ENCODE data around the gene ADAD2. TPM values are rescaled to one million over a fixed set of nuclear protein-coding genes. Genes with fewer than 3 reads are reported as not detected.

Gene ADAD2
- total RNA-seq, 2 experiments from 2014 or later, result not detected

- Histone ChIP-seq H3K4me3 (ENCODE audit: low read depth, low read length, poor library complexity, severe bottlenecking) (no peak overlapping the region), H3K4me1 (ENCODE audit: insufficient read depth, low read length, poor library complexity, severe bottlenecking) (no peaks in the 10 kb centered on the region), H3K27ac (ENCODE audit: low read depth, low read length, poor library complexity, severe bottlenecking) (no peak overlapping the region), H4K20me1 (ENCODE audit: insufficient read depth, low read length) (no peaks in the 10 kb centered on the region), H3K9me2 (ENCODE audit: insufficient read depth, low read length) (no peaks in the 10 kb centered on the region), H2AFZ (ENCODE audit: low read length) (no peak overlapping the region), H3K79me2 (ENCODE audit: insufficient read depth, low read depth, low read length) (no peaks in the 10 kb centered on the region), H3K9me3 (ENCODE audit: low read length) (no peaks in the 10 kb centered on the region), H3K4me2 (ENCODE audit: low read length) (no peak overlapping the region), H3K36me3 (ENCODE audit: insufficient read depth, low read length) (no peaks in the 10 kb centered on the region)
- ChIA-PET CTCF (ENCODE audit: unreplicated experiment) (no interaction called here), POLR2A (no interaction called here)
- DNase-seq (ENCODE audit: low spot score), result no peak
- intact Hi-C loops (cut with micrococcal nuclease; ENCODE audit: unreplicated experiment), result no loop called here
- BruUV-seq (replicated peaks), result no TSS peak
- TF ChIP-seq EZH2phosphoT487 (IDR thresholded peaks at IDR 0.05; ENCODE audit: borderline replicate concordance, low read depth, low read length), result no peak
- TF ChIP-seq, protein P1, sequence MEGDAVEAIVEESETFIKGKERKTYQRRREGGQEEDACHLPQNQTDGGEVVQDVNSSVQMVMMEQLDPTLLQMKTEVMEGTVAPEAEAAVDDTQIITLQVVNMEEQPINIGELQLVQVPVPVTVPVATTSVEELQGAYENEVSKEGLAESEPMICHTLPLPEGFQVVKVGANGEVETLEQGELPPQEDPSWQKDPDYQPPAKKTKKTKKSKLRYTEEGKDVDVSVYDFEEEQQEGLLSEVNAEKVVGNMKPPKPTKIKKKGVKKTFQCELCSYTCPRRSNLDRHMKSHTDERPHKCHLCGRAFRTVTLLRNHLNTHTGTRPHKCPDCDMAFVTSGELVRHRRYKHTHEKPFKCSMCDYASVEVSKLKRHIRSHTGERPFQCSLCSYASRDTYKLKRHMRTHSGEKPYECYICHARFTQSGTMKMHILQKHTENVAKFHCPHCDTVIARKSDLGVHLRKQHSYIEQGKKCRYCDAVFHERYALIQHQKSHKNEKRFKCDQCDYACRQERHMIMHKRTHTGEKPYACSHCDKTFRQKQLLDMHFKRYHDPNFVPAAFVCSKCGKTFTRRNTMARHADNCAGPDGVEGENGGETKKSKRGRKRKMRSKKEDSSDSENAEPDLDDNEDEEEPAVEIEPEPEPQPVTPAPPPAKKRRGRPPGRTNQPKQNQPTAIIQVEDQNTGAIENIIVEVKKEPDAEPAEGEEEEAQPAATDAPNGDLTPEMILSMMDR (conservative IDR thresholded peaks at IDR 0.05; ENCODE audit: low read length), result no peak
Observed at GRCh38 chr16:84212154-84212553, 21.2 kb downstream of the ADAD2 start.

GRCh38 chr16:84212631-84213030 lies 21.7 kb downstream of the ADAD2 start:
- H3K36me3 ChIP-seq (ENCODE audit: insufficient read depth, low read length), result no peaks in the 10 kb centered on the region

DNA sequence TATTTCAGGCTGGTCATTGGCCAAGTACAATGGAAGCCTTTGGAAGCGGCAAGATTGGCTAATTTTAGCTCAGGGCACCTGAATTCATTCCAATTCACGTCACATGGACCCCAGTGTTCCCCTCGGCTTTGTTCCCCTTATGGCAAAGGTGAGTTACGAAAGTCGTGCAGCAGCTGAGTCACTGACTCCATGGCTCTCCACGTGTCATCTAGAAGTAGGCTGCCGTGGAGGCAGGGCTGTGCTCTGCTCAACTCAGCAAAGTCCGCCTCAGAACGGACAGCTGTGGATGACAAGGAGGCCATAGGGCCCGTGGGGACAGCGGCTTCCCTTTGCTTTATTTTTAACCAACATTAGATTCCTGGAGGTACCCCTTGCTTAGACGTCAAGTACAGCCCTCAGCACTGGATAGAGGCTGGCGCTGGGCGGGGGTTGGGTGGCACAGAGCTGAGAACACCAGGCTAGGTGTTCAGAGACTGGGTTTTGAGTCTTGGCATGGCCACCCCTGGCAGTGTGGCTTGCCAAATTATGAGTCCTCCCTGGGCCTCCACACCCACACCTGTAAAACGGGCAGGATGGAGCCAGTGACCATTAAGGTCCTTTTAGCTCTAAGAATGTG lies 23.6 kb downstream of the ADAD2 start:
- H4K20me1 ChIP-seq (ENCODE audit: insufficient read depth, low read length), result no peaks in the 10 kb centered on the region
- POLR2A ChIA-PET, result no interaction called here
- DNase-seq (ENCODE audit: low spot score), result no peak
- no peak overlapping the region for H2AFZ ChIP-seq (ENCODE audit: low read length)
- CTCF ChIA-PET (ENCODE audit: unreplicated experiment), result no interaction called here
- TF ChIP-seq, protein P1 (conservative IDR thresholded peaks at IDR 0.05; ENCODE audit: low read length), result no peak
- no peak for TF ChIP-seq EZH2phosphoT487 (IDR thresholded peaks at IDR 0.05; ENCODE audit: borderline replicate concordance, low read depth, low read length)
- intact Hi-C loops (cut with micrococcal nuclease; ENCODE audit: unreplicated experiment), result no loop called here
- H3K9me2 ChIP-seq (ENCODE audit: insufficient read depth, low read length), result no peaks in the 10 kb centered on the region
- no TSS peak for BruUV-seq (replicated peaks)
- no peak overlapping the region for H3K27ac ChIP-seq (ENCODE audit: low read depth, low read length, poor library complexity, severe bottlenecking)
- no peak overlapping the region for H3K4me2 ChIP-seq (ENCODE audit: low read length)
- H3K4me1 ChIP-seq (ENCODE audit: insufficient read depth, low read length, poor library complexity, severe bottlenecking), result no peaks in the 10 kb centered on the region
- no peaks in the 10 kb centered on the region for H3K79me2 ChIP-seq (ENCODE audit: insufficient read depth, low read depth, low read length)
- no peaks in the 10 kb centered on the region for H3K36me3 ChIP-seq (ENCODE audit: insufficient read depth, low read length)
- no peaks in the 10 kb centered on the region for H3K9me3 ChIP-seq (ENCODE audit: low read length)
- H3K4me3 ChIP-seq (ENCODE audit: low read depth, low read length, poor library complexity, severe bottlenecking), result no peak overlapping the region

More at GRCh38 chr16:84212631-84213030, 21.7 kb downstream of the ADAD2 start:
- no peaks in the 10 kb centered on the region for H3K9me2 ChIP-seq (ENCODE audit: insufficient read depth, low read length)
- H3K27ac ChIP-seq (ENCODE audit: low read depth, low read length, poor library complexity, severe bottlenecking), result no peak overlapping the region
- POLR2A ChIA-PET, result no interaction called here
- H2AFZ ChIP-seq (ENCODE audit: low read length), result no peak overlapping the region
- DNase-seq (ENCODE audit: low spot score), result no peak
- intact Hi-C loops (cut with micrococcal nuclease; ENCODE audit: unreplicated experiment), result no loop called here
- CTCF ChIA-PET (ENCODE audit: unreplicated experiment), result no interaction called here
- H3K4me2 ChIP-seq (ENCODE audit: low read length), result no peak overlapping the region
- H3K4me1 ChIP-seq (ENCODE audit: insufficient read depth, low read length, poor library complexity, severe bottlenecking), result no peaks in the 10 kb centered on the region
- H3K4me3 ChIP-seq (ENCODE audit: low read depth, low read length, poor library complexity, severe bottlenecking), result no peak overlapping the region
- no peaks in the 10 kb centered on the region for H4K20me1 ChIP-seq (ENCODE audit: insufficient read depth, low read length)
- no peak for TF ChIP-seq EZH2phosphoT487 (IDR thresholded peaks at IDR 0.05; ENCODE audit: borderline replicate concordance, low read depth, low read length)
- TF ChIP-seq, protein P1 (conservative IDR thresholded peaks at IDR 0.05; ENCODE audit: low read length), result no peak
- H3K9me3 ChIP-seq (ENCODE audit: low read length), result no peaks in the 10 kb centered on the region
- no peaks in the 10 kb centered on the region for H3K79me2 ChIP-seq (ENCODE audit: insufficient read depth, low read depth, low read length)
- no TSS peak for BruUV-seq (replicated peaks)
